Raji (cell line): Measurements from ENCODE around the gene PARVB.

ENCODE experiments used
- POLR2A ChIP-seq: IDR thresholded peaks from 2 replicates; pipeline ENCODE4 v1.6.1; 2011; ENCODE audit warnings: low read depth, low read length, control low read depth; ENCODE audit not compliant: insufficient read depth

The PARVB gene

DNA sequence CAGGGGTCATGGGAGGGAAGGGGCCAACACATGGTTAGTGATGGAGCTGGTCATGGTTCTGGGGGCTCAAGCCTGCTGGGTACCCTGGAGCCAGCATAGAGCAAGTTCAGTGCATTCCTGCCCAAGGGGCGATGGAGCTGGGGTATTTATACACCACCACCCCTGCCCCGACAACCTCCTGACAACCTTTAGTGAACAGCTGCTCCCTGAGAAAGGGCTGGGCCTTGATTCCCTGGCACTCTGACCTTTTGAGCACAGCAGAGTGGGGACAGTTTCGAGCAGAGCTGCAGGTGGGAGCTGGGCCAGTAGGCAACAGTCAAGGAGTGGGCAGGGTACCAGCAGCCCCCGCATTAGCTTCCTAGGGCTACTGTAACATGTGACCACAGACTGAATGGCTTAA is 162.6 kb downstream of the PARVB start:
- TF ChIP-seq POLR2A, result no peak

- TF ChIP-seq POLR2A, result no peak
These were observed 163.6 kb downstream of the PARVB start for GRCh38 chr22:44187652-44188230.

GRCh38 chr22:44188316-44188715 is 164.2 kb downstream of the PARVB start:
- TF ChIP-seq POLR2A, result no peak

DNA sequence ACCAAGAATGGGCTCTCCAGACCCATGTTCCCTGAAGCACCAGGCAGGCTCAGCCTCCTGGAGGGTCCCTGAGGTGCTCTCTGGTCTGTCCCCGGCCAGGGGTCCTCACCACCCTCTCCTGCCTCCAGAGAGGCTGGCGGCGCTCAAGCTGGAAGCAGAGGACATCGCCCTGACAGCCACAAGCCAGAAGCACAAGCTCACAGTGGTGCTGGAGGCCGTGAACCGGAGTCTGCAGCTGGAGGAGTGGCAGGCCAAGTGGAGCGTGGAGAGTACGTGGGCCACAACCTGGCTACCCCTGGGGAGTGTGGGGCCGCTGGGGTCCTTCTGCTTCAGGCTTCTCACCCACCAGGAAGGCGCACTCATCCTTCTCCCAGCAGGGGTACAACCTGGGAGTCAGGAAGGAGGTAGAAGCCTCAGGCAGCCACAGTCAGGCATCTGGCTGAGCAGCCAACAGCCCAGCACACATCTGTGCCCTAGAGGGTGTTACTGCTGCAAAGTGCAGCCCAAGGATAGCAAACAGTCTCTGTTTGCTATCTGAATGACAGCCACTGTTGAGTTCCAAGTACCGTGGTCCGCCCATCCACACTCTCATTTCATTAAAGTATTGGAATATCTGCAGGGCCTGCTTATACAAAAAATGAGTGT is 165.0 kb downstream of the PARVB start:
- no peak for TF ChIP-seq POLR2A

GRCh38 chr22:44190381-44190976 is 166.4 kb downstream of the PARVB start:
- no peak for TF ChIP-seq POLR2A

- no peak for TF ChIP-seq POLR2A
These were observed 166.9 kb downstream of the PARVB start for GRCh38 chr22:44191036-44191454.

DNA sequence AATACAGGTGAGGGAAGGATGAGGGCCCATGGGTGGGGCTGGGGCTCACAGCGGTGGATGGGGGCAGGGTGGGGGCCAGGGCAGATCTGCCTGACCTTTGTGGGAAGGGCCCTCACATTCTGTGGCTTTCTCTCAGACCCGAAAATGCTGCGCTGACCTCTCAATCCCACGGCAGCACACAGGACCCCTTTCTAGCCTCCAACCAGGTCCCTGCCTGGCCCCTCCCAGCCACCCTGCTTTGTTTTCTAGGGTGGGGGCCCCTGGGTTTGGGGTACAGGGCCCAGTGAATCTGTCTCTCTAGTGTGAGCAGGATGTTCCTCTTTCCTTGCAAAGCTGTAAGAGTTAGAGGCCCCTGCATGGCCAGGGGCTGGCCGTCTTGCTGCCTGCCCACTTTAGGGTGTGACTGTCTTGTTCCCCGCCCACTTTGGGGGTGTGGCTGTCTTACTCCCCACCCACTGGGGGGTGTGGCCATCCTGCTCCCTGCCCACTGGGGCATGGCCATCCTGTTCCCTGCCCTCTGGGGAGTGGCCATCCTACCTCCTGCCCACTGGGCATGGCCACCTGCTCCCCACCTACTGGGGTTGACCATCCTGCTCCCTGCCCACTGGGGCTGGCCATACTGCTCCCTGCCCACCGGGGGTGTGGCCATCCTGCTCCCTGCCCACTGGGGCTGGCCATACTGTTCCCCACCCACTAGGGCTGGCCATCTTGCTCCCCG is 168.2 kb downstream of the PARVB start:
- no peak for TF ChIP-seq POLR2A

- TF ChIP-seq POLR2A, result no peak
These were observed 168.9 kb downstream of the PARVB start for GRCh38 chr22:44192816-44193534.

GRCh38 chr22:44193535-44193891 is 169.4 kb downstream of the PARVB start:
- TF ChIP-seq POLR2A, result no peak

DNA sequence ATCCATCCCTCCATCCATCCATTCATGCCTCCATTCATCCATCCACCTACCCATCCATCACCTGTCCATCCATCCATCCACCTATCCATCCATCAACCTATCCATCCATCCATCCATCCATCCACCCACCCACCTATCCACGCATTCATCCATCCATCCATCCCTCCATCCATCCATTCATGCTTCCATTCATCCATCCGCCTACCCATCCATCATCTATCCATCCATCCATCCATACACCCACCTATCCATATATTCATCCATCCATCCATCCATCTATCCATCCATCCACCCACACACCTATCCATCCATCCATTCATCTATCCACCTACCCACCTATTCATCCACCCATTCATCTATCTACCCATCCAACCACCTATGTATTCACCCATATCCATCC is 170.5 kb downstream of the PARVB start:
- TF ChIP-seq POLR2A, result no peak

- no peak for TF ChIP-seq POLR2A
These were observed 171.2 kb downstream of the PARVB start for GRCh38 chr22:44195189-44195871.

DNA sequence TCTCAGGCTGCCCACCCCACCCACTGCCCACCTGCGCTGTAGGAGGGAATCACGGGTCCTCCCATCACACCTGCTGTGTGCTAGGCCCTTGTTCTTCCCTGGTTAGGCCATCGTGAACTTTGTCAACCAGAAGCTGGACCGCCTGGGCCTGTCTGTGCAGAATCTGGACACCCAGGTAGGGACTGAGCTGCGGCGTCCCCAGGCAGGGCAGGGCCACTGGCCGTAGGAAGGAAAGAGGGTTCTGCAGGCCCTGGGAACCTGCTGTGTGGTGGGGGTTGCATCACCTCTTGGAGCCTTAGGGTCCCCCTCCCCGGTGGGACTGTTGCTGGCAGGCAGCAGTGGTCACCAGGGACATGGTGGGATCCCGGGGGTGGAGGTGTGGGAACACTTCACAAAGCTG is 172.1 kb downstream of the PARVB start:
- no peak for TF ChIP-seq POLR2A

DNA sequence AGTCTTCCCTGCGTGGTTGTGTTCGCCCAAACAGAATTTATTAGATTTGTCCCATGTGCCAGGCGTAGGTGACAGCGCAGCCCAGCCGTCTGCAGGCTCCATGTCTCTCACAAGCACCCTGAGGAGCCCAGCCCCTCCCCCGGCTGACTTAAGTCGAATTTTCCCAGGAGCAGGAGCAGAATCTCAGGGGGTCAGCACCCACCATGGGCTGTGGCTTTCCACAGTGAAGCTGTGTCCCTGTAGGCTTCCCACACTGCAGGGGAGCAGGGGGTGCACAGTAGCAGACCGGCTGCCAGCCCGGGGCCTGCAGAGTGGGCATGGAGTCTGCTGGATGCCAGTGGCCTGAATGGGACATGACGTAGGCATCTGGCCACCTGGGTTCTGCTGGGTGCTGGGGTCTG is 172.6 kb downstream of the PARVB start:
- TF ChIP-seq POLR2A, result no peak

DNA sequence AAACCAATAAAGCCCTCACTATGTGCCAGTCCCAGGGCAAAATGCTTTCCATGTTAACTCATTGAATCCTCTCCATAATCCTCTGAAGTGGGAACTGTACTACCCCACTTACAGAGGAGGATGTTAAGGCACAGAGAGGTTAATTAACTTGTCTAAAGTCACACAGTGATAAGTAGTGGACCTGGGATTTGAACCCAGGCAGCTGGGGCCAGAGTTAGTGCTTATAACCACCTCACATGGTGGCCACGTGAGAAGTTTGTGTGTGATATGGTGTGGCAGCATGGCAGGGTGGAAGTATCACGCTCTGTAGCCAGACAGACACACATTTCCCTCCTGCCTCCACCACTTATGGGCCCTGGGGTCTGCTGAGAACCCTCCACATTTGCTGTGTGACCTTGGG is 173.2 kb downstream of the PARVB start:
- TF ChIP-seq POLR2A, result no peak

- TF ChIP-seq POLR2A, result no peak
These were observed 175.1 kb downstream of the PARVB start for GRCh38 chr22:44199164-44199563.
